Measurements from ENCODE around the gene NHSL1.
"Not testable (repeated sequence)": the region's sequence is repeated elsewhere in the genome, so short reads cannot be mapped to it uniquely, and the experiment has no call there.

The NHSL1 gene

DNA sequence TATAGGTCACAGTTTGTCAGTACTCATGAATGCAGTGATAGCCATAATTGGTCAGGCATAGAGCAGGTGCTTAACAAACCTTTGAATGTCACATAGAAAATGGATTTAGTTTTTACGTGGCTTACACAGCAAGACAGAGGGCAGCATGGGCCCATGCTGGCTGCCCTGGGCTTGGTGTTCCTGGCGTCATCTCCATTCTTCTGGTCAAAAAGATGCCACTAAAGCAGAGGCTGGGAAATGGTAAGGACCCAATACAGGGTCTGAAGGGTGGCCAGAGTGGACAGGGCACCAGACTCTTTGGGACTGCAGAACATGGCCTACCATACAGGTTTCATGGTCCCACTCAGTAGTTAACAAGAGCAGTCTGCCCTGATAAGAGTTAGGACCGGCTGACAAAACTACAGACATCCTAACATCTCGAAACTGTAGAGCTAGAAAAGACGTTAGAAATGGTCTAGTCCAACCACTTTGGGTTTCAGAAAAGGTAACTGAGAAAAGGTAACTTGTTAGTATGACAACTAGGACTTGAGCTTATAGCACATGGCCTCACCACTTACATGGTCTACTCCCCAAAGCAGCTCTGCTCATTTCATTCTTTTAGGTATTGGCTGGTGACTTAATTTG, 72.7 kb downstream of the NHSL1 start:
- no peak for DNase-seq (ENCODE audit: low read depth)

DNA sequence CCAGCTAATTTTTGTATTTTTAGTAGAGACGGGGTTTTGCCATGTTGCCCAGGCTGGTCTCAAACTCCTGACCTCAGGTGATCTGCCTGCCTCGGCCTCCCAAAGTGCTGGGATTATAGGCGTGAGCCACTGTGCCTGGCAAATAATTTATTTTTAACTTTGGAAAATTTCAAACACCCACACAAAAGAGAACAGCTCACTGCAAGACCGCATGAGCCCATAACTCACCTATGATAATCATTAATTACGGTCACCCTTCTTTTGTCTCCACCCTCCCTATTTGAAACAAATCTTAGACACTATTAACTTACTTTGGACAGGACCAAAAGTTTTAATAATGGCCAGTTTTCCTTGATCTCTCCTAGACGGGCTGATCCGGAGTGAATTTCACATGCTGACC, 74.0 kb downstream of the NHSL1 start:
- not testable (repeated sequence) for DNase-seq (ENCODE audit: low read depth)

DNA sequence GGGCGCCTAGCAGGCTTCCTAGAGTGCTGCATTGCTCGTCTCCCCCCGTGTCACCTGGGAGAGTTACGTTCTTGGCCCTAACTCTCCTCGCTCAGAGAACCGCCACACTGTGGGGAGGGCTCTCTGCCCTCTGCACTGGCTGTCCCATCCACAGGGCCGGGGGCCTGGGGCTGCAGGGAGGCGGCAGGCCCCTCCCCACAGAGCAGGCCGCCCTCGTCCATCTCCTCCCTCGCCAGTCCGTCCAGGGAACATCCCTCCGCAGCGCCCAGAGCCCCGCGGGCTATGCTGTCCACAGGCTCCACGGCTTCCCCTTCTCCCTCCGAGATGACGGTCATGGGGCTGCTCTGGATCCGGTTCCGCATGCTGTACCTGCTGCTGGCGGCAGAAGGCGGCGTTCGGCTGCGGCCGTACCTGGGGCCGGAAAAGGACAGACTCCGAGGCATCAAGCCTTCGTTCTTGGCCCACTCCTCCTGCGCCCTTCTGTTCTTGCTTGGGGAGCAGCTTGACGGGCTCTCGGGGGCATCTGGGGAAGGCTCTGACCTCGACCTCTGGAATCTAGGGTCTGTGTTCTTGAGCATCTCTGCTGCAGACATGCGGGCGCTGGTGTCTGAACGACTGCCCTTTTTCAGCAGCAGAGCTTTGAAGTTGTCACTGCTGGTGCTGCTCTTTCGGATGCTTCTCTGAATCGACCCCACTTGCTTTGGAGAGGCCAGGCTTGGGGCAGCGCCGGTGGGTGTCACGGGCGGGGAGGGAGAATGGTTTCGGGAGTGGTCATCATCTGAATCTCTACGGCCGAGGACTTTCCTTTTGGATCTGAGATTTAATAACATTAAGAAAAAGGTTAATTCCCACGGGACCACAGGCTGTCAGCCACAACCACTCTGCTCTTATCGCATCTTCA, 75.0 kb downstream of the NHSL1 start:
- no peak for DNase-seq (ENCODE audit: low read depth)

DNA sequence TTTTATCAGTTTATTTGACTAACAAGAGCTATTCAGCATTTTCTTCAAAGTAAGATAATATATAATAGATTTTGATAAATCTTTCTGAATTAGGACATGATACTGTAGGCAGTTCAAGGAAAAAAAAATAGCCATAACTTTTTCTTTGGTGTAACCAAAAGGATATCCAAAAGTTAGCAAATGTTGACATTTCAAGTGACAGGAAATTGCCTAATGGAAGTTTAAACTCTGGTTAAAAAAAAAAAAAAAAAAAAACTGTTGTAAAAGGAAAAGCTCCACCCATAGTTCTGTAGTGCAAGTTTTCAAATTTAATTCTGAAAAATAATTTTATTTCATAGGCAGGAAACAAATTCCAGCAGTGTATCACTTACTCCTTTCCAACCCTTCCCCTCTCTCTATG, 76.4 kb downstream of the NHSL1 start:
- DNase-seq (ENCODE audit: low read depth) = no peak

DNA sequence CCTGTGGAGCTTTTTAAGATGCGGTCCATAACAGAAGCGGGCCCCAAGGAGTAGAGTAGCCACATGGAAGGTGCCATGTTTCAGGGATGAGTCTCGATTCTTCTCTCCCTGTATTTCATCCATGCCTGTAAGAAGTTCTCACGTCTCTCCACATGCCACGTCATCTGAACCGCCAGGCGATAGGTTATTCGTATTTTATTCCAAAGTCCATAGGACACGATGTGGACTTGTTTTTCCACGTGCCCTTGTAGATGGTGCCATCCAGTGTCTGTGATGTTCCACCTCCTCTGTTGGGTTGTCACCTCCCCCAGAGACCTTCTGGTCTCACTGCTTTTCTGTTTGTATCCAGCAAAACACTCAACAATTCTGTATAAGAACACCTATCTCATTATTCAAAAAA, 77.7 kb downstream of the NHSL1 start:
- DNase-seq (ENCODE audit: low read depth) = no peak

DNA sequence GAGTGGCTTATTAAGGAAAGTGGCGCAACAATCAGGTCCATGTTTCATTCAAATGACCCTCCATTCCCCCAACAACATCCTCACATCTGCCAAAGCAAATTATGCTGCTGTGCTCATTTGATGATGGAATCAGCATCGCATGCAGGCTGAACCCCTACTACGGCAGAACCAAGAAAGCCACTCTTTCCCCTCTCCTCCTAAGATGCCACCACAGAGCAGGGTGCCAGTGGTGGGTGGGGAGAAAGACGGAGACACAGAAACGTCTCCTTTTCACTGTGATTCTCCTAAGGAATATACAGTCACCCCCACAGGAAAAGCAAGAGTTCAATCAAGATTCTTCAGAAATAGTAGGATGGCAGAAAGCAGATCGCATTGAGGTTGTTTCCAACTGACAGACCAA, 78.2 kb downstream of the NHSL1 start:
- DNase-seq (ENCODE audit: low read depth) = no peak

DNA sequence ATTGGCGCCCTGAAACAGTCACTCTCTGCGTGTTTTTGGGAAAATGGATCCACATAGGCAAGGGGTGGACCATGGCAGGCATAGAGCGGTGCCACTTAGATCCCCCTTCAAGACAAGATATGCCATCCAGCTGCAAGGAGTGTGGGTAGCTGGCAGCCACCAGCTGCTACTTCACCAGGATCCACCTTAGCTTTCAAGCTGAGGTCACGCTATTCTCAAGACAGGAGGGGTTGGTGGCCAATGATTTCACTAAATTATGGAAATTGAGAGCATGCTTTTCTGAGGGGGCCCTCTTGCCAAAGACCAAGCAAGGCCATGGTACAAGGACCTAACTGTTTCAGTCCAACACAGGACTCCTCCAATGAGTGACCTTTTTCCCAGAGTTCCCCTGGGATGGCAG, 78.9 kb downstream of the NHSL1 start:
- no peak for DNase-seq (ENCODE audit: low read depth)

DNA sequence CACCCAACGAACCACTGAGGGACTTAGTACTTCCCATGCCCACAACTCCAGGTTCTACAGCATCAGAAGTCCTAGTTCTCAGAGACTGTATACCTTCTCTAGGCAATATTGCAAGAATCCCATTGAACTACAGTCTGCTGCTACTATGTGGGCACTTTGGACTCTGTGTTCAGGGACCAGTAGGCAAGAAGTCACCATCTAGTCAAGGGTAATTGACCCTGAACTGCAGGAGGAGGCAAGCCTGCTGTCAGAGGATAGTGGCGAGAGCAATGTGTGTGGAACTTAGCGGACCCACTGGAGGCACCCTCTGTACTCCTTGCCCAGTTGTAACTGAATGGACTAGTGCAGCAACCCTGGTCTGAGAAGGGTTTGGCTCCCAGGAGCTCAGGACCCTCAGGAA, 79.5 kb downstream of the NHSL1 start:
- no peak for DNase-seq (ENCODE audit: low read depth)

DNA sequence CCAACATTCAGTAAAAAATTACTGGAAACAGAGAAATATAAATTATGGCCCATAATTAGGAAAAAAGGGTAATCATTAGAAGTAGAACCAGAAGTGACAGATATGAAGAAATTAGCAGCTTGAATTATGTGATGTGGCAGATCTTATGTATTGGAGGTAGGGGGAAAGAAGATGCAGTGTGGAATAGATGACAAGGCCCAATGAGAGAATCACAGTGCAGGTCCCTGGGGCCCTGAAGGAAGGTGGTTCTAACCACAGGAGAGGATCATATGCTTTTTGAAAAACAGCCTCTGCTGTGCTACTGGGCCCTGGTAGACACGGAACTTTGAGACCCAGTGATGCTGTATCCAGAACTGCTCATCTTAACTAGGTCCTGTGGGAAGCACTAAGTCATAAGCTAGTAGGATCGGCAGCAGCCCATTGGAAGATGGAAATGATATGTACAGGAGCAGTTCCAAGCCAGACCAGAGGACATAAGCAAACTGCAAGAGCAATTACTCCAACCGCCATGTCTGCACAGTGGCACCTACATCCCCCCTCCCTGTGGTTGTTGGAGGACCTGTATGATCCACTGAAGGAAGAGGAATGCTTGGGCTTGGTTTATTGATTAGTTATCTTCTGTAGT, 81.1 kb downstream of the NHSL1 start:
- no peak for DNase-seq (ENCODE audit: low read depth)

DNA sequence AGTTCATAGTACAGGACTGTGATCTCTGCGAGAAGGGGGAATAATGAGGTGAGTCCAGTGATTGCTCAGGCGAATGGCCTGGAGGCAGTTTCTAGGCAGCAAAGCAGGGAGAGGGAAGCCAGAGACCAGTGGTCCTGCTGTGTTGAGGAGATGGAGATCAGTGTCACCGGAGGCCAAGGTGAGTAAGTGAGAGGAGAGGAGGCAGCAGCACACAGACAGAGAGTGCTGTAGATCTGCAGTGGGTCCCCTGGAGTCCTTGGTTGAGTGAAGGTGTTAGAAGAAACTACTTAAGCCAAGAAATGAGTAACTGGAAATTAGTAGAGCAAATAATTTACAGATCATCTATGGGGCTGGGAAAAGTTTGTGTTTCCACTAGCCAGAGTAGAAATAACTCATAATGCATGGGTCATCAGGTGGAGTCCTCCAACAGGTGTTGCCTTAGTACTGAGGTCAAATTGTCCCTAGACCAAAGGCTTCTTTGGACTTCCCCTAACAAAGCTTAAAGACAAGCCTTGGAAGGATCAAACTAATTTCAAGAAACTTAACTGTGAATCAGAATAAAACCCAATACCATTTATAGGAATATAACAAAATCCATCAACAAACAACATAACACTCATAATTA, 81.7 kb downstream of the NHSL1 start:
- DNase-seq (ENCODE audit: low read depth) = no peak

DNA sequence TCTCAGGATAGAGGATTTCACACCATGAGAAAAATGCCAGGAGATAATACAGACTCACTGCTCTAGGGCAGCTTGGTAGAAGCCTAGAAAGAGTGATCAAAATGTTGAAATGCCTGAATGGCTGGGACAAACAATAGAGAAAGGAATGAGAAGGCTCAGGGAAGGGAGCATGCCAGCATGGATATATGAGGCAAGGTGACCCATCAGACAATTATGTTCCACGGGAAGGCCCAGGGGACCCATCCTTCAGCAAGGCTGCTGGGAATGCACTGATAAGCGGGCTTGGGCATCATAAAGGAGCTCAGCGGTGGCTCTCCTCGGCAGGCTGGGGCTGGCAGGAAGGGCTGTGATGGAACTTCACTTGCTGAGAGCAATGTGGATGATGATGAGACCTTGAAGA, 83.1 kb downstream of the NHSL1 start:
- DNase-seq (ENCODE audit: low read depth) = no peak

DNA sequence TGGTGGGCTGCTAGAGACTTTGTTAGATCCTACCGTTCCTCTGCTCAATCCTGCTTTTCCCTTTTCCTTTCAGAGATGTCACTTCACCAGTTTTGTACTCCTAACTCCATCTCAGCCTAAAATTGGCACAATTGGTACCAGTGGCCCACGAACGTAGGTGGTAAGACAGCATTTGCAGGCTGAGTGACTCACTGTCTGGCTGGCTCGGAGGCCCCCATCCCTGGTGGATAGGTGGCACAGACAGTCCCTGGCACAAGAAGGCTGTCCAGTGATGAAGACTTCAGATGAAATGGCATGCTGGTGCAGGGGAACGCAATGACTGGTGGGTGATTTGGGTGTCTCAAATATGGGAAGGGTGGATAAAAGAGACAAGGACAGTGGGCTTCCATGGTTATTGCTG, 84.2 kb downstream of the NHSL1 start:
- DNase-seq (ENCODE audit: low read depth) = no peak

DNA sequence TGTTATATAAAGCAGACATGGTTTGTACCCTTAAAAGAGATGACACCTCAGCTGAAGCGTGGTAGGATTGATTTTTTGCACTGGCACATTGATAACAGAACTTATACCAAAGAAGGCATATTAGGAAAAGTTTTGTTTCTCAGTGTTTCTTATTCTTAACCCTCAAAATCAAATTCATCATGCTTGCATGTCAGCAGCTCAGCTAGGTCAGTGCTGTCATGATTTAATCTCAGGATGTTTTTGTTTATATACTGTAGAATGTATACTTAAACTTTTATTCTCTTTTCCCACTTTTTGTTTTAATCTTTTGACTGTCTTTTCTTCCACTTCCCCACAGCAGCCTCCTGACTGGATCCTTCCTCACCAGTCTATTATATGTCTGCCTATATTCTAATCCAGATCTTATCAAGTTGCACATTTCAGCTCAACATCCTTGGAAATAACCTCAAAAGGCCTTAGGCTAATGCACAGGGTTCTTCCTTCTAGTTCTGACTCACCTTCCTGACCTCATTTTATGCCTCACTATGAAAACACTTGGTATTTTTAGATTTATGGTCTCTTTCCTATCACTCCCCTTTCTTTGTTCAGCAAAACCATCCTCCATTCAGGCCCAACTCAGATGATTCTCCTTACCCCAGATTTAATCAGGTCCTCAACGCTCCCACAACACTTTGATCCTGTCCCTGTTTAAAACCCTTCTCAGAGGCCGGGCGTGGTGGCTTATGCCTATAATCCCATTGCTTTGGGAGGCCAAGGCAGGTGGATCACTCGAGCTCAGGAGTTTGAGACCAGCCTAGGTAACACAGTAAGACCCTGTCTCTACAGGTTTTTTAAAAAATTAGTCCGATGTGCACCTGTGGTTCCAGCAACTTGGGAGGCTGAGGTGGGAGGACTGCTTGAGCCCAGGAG, 88.1 kb downstream of the NHSL1 start:
- DNase-seq (ENCODE audit: low read depth) = no peak

DNA sequence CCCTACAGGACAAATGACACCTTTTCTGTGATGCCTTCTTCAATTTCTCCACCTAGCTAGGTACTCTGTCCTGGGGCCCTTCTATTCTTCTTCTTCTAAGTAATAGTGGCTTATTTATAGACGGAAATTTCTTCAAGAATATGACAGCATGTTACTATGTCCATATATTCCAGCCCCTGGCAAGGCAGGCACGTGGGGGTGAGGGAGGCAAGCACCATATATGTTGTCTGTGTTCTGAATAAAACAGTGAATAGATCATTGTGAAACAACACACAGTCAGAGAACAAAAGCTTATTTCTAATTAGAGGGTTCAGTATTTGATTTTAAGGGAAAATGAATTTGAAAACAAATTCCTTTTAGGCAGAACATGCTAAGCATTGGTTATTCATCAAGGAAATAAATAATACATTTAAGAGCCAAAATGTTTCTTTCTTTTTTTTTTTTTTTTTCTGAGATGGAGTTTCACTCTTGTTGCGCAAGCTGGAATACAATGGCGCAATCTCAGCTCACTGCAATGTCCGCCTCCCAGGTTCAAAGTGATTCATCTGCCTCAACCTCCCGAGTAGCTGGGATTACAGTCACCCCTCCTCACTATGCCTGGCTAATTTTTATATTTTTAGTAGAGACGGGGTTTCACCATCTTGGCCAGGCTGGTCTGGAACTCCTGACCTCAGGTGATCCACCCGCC, 89.1 kb downstream of the NHSL1 start:
- DNase-seq (ENCODE audit: low read depth) = no peak

DNA sequence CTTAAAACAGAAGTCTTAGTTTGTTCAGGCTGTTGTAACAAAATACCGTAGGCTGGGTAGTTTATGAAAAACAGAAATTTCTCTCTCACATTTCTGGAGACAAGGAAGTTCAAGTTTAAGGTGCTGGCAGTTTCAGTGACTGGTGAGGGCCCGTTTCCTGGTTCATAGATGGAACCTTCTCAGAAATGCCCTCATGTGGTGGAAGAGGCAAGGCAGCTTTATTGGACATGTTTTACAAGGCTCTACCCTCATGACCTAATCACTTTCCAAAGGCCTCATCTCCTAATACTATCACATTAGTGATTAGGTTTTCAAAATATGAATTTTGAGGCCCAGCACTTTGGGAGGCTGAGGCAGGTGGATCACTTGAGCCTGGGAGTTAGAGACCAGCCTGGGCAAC, 92.9 kb downstream of the NHSL1 start:
- DNase-seq (ENCODE audit: low read depth) = no peak

DNA sequence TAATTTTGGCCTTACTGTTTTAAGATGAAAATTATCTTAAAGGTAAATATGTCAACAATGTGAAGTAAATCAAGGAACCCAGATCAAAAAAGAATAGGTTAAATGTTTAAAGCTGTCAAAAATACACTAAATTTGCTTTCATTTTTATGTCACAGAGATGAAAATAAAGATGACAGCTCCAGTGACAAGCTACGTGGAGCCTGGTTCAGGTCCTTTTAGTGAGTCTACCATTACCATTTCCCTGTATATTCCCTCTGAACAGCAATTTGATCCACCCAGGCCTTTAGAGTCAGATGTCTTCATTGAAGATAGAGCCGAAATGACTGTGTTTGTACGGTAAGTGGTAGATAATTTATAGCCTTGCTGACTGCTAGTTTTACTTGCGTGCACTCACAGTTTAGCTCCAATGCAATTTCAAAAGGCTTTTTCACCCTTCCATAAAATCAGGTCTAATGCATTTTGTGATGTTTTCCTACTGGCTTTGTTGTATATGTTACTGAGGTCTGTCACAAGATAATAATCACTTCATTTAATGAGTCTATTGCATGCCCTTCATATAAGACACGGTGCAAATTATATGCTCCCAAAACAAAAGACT, 93.4 kb downstream of the NHSL1 start:
- DNase-seq (ENCODE audit: low read depth) = no peak

DNA sequence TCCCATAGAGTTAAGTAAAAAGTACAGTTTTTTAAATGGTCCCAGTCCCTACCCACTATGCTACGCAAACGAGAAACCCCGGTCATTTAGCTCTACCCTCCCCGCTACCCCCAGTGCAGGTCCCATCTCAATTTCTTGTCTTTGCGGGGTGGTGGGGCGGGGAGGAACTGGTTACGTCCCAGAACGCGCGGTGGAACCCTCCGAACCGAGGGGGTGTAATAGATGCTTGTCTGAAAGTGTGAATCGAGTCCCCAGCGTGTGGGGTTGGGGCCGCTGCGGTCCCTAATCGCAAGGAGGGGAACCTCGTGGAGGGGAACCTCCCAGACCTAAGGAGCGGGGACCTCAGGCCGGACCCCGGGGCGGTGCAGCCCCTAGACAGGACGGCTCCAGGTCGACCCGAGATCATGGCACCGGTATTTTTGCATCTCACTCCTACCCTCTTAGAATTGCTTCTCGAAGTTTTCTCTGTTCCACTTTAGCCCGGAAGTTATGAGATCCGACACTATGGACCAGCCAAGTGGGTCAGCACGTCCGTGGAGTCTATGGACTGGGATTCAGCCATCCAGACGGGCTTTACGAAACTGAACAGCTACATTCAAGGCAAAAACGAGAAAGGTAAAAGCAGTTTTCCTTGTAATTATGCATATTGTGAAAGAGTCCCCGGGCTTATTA, 94.5 kb downstream of the NHSL1 start:
- no peak for DNase-seq (ENCODE audit: low read depth)

DNA sequence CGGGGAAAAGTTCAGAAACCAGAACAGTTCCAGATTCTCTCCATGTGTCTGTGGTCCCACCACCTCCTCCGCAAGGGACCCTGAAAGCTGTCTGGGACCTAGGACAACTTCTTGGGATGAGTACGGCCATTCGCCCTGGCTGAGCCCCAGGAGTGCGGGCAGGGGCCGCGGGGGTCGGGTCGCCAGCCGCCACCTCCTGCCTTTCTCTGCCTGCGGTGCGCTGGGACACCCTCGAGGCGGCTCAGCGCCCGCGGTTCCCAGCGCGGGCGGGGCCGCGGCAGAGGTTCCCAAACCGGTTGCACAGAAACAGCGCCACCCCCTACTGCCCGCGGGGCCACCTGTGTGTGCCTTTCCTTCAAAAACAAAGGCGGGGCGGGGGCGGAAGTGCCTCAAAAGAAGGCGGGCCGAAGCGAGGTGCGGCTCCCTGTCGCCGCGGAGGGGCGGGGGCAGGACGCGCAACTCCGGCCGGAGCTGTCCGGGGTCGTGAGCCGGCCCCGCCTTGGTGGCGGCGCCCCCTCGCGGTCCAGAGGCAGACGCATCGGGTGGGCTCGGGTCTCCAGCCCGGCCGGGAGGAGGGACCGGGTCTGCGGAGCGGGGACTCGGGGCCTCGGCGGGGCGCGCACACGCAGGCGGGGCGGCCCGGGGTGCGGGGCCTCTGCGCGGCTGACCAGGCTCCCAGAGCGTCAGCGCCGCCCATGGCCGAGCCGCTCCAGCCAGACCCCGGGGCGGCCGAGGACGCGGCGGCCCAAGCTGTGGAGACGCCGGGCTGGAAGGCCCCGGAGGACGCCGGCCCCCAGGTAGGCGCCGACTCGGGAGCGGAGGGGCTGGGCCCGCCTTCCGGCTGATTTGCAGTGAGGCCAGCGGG, 95.3 kb downstream of the NHSL1 start, which contains the start of gene HEBP2:
Gene HEBP2 (plus strand): TSS at position 423 of the 865 bp plus-strand sequence. CDS start 273 bp downstream, at position 696.
- DNase-seq (ENCODE audit: low read depth) = no peak

DNA sequence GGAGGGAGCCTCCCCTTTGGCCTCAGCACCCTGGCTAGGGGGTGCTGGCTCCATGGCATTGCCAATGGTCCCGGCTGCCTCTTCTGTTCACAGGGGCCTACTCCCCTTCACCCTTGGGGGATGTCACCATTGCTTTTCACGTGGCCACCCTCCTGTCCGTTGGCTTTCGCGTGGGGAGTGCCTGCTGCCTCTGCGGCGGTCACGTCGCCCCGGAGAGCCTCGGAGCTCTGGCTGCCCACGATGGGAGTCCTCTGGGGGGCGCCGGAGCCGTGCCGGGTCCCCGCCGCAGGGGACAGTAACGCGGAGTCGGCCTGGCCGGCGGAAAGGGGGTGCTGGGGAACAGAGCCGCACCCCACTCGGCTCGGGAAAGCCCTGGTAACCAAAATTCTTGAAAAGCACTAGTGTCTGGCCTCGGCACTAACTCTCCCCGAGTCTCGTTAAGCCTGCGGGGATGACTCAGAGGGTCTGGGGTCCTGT, 95.9 kb downstream of the NHSL1 start:
- DNase-seq (ENCODE audit: low read depth) = no peak

Measured in GM04503 (cell line).